Measurements from ENCODE around the gene CARNS1.
A peak's percentile ranks its signal among the peaks of the same experiment; 100 is the strongest.

The CARNS1 gene

GRCh38 chr11:67429722-67430121, 14.2 kb downstream of the CARNS1 start:
- no peak for DNase-seq

- DNase-seq = no peak
Measured at GRCh38 chr11:67431346-67432249, 16.1 kb downstream of the CARNS1 start.

GRCh38 chr11:67432655-67433349, 17.3 kb downstream of the CARNS1 start:
- no peak for DNase-seq

GRCh38 chr11:67433536-67434394, 18.3 kb downstream of the CARNS1 start:
- DNase-seq = no peak

GRCh38 chr11:67434395-67434881, 19.0 kb downstream of the CARNS1 start:
- DNase-seq = no peak

GRCh38 chr11:67435031-67435726, 19.7 kb downstream of the CARNS1 start:
- DNase-seq = no peak

- DNase-seq = no peak
Measured at GRCh38 chr11:67435727-67436458, 20.4 kb downstream of the CARNS1 start.

GRCh38 chr11:67436459-67437081, 21.1 kb downstream of the CARNS1 start:
- DNase-seq = peak; percentile 67 to 70

GRCh38 chr11:67437082-67437808, 21.8 kb downstream of the CARNS1 start, which contains the start of gene PTPRCAP:
Gene PTPRCAP, minus strand, starts transcription at chr11:67437682. Its CDS starts 63 bp downstream, at chr11:67437619.
- DNase-seq = no peak

GRCh38 chr11:67437809-67438157, 22.3 kb downstream of the CARNS1 start:
- DNase-seq = no peak

GRCh38 chr11:67438158-67438902, 22.9 kb downstream of the CARNS1 start:
- DNase-seq = peak; percentile 69 to 76

GRCh38 chr11:67439321-67440228, 24.1 kb downstream of the CARNS1 start:
- DNase-seq = no peak

- no peak for DNase-seq
Measured at GRCh38 chr11:67440229-67441097, 25.0 kb downstream of the CARNS1 start.

- DNase-seq = no peak
Measured at GRCh38 chr11:67441098-67441563, 25.7 kb downstream of the CARNS1 start.

- DNase-seq = no peak
Measured at GRCh38 chr11:67441731-67442351, 26.4 kb downstream of the CARNS1 start.

GRCh38 chr11:67442504-67443404, 27.3 kb downstream of the CARNS1 start:
- no peak for DNase-seq

Measured in stimulated activated CD4-positive, alpha-beta T cell treated with anti-CD3 and anti-CD28 coated beads, Interleukin-2, amount 100 ng/mL, for 48 hours (primary cell).